Mesenteric fat pad (tissue), 1 donor: Measurements from ENCODE around the gene SLC12A1. TPM values are rescaled to one million over a fixed set of nuclear protein-coding genes. Genes with fewer than 3 reads are reported as not detected.

ENCODE experiments used
- DNase-seq: peaks from one replicate; pipeline ENCODE4 v3.0.0-alpha.2; 2020; ENCODE audit warnings: low spot score
- total RNA-seq: library from RNA; stranded (reverse); fragmentation: NEBNext Ultra II Directional; extraction: Animal tissue kit (Norgen Biotek cat#: 25700); gene quantifications from one replicate; pipeline ENCODE4 v1.2.1, GENCODE V29; 2021
- donor health status: DM: yes; HTN: yes; CAD: no.

SLC12A1 gene
- total RNA-seq, 1 donor from 2014 or later, result not detected

GRCh38 chr15:48352474-48353072 is 146.5 kb downstream of the SLC12A1 start:
- DNase-seq, result no peak

Other genes starting within 250 kb of the SLC12A1 start
- not detected for gene SLC24A5, start 85.3 kb upstream of the SLC12A1 start, total RNA-seq
- 11.0 TPM for gene MYEF2, start 28.0 kb upstream of the SLC12A1 start, total RNA-seq
- gene CTXN2, start 14.6 kb upstream of the SLC12A1 start, total RNA-seq, result not detected
- 53.9 TPM for gene DUT, start 125.1 kb downstream of the SLC12A1 start, total RNA-seq